Measurements from ENCODE around the gene GABBR2.

- peak in 1 of 6 experiments; percentile 19 for TF ChIP-seq CTCF (IDR thresholded peaks at IDR 0.05)
- peak in 1 of 2 donors; percentile 69 for TF ChIP-seq POLR2A (IDR thresholded peaks at IDR 0.05)
Measured at GRCh38 chr9:98255578-98256296, 453.0 kb downstream of the GABBR2 start, which contains the start of gene TBC1D2.
